HG03460 (cell line): Measurements from ENCODE around the gene PCDHGA7.
"Not testable (repeated sequence)": the region's sequence is repeated elsewhere in the genome, so short reads cannot be mapped to it uniquely, and the experiment has no call there.

Experiments used
- ATAC-seq: cut with Tn5 transposase; IDR thresholded peaks from one replicate; pipeline ENCODE4 v1.9.1; 2021; ENCODE audit not compliant: unreplicated experiment

Gene PCDHGA7

GRCh38 chr5:141382469-141383294, at the start of gene PCDHGA7:
TSS of gene PCDHGA7 (plus strand) at chr5:141382742. CDS start at chr5:141382900, 158 bp downstream.
- ATAC-seq = no peak

GRCh38 chr5:141338538-141339306, 43.8 kb upstream of the PCDHGA7 start, which contains the start of gene PCDHGA2:
TSS of gene PCDHGA2 (plus strand) at chr5:141338760.
- no peak for ATAC-seq

GRCh38 chr5:141340781-141341354, 41.7 kb upstream of the PCDHGA7 start:
- ATAC-seq = not testable (repeated sequence)

- no peak for ATAC-seq
Measured at GRCh38 chr5:141342773-141343172, 39.8 kb upstream of the PCDHGA7 start.

GRCh38 chr5:141343242-141343952, 39.1 kb upstream of the PCDHGA7 start, which contains the start of gene PCDHGA3:
TSS of gene PCDHGA3 (plus strand) at chr5:141343829. CDS start at chr5:141344034, 205 bp downstream.
- no peak for ATAC-seq

- no peak for ATAC-seq
Measured at GRCh38 chr5:141343953-141344463, 38.5 kb upstream of the PCDHGA7 start.

GRCh38 chr5:141345327-141345726, 37.2 kb upstream of the PCDHGA7 start:
- no peak for ATAC-seq

GRCh38 chr5:141346017-141346416, 36.5 kb upstream of the PCDHGA7 start:
- not testable (repeated sequence) for ATAC-seq

- ATAC-seq = no peak
Measured at GRCh38 chr5:141349917-141350619, 32.5 kb upstream of the PCDHGA7 start, which contains the start of gene PCDHGB1. TSS of gene PCDHGB1 (plus strand) at chr5:141350099. CDS start at chr5:141350261, 162 bp downstream.

GRCh38 chr5:141351591-141351990, 31.0 kb upstream of the PCDHGA7 start:
- ATAC-seq = no peak

GRCh38 chr5:141354900-141355469, 27.6 kb upstream of the PCDHGA7 start, which contains the start of gene PCDHGA4:
TSS of gene PCDHGA4 (plus strand) at chr5:141355021. CDS start at chr5:141355108, 87 bp downstream.
- no peak for ATAC-seq

- no peak for ATAC-seq
Measured at GRCh38 chr5:141355641-141356040, 26.9 kb upstream of the PCDHGA7 start.

- no peak for ATAC-seq
Measured at GRCh38 chr5:141356133-141356532, 26.4 kb upstream of the PCDHGA7 start.

GRCh38 chr5:141356950-141357349, 25.6 kb upstream of the PCDHGA7 start:
- ATAC-seq = no peak

GRCh38 chr5:141359790-141360426, 22.6 kb upstream of the PCDHGA7 start, which contains the start of gene PCDHGB2:
TSS of gene PCDHGB2 (plus strand) at chr5:141359994. CDS start at chr5:141360136, 142 bp downstream.
- ATAC-seq = no peak

- no peak for ATAC-seq
Measured at GRCh38 chr5:141360685-141361084, 21.9 kb upstream of the PCDHGA7 start.

- ATAC-seq = no peak
Measured at GRCh38 chr5:141362719-141363118, 19.8 kb upstream of the PCDHGA7 start.

GRCh38 chr5:141363952-141364660, 18.4 kb upstream of the PCDHGA7 start, which contains the start of gene PCDHGA5:
TSS of gene PCDHGA5 (plus strand) at chr5:141364162. CDS start at chr5:141364331, 169 bp downstream.
- no peak for ATAC-seq
